Measurements from ENCODE around the gene GADD45A. TPM values are rescaled to one million over a fixed set of nuclear protein-coding genes. Genes with fewer than 3 reads are reported as not detected.

The GADD45A gene
- total and polyA plus RNA-seq, 2 experiments from 2014 or later = 72.8 to 115 TPM

GRCh38 chr1:67644566-67644965, 40.4 kb upstream of the GADD45A start:
- TF ChIP-seq EZH2 (IDR thresholded peaks at IDR 0.05; ENCODE audit: insufficient read depth, poor library complexity, severe bottlenecking) (no peak), EZH2phosphoT487 (IDR thresholded peaks at IDR 0.05; ENCODE audit: insufficient read depth, low read depth) (no peak)
- in situ Hi-C loops (cut with MboI) = no loop called here
- H3K9ac ChIP-seq = no peak overlapping the region
- no peaks in the 10 kb centered on the region for H3F3A ChIP-seq (ENCODE audit: insufficient read depth)
- no peak overlapping the region for H2AFZ ChIP-seq
- H3K36me3 ChIP-seq (ENCODE audit: low read depth) = no peaks in the 10 kb centered on the region
- no peak overlapping the region for H3K4me2 ChIP-seq (ENCODE audit: unreplicated experiment)
- H3K27me3 ChIP-seq (replicated peaks; ENCODE audit: insufficient read depth) = no peaks in the 10 kb centered on the region
- H4K20me1 ChIP-seq (ENCODE audit: insufficient read depth) = no peaks in the 10 kb centered on the region
- no peaks in the 10 kb centered on the region for H3K9me3 ChIP-seq (ENCODE audit: low read depth)
- H3K9me2 ChIP-seq (ENCODE audit: insufficient read depth) = no peaks in the 10 kb centered on the region
- no peak overlapping the region for H3K27ac ChIP-seq
- no peaks in the 10 kb centered on the region for H3K79me2 ChIP-seq (ENCODE audit: insufficient read depth)
- DNase-seq = no peak
- no peaks in the 10 kb centered on the region for H3K4me1 ChIP-seq (ENCODE audit: insufficient read depth)
- WGBS, 2 experiments (ENCODE audit: low coverage in 1 of 2, low lambda C conversion rate in 2 of 2, missing lambda C conversion rate in 2 of 2) = 91 to 92% methylated on average over 3 of the region's 3 CpGs
- H3K4me3 ChIP-seq = no peak overlapping the region

GRCh38 chr1:67645495-67646144, 39.4 kb upstream of the GADD45A start:
- no peak overlapping the region for H3K4me2 ChIP-seq (ENCODE audit: unreplicated experiment)
- no peaks in the 10 kb centered on the region for H3K9me2 ChIP-seq (ENCODE audit: insufficient read depth)
- no peaks in the 10 kb centered on the region for H3F3A ChIP-seq (ENCODE audit: insufficient read depth)
- TF ChIP-seq EZH2 (IDR thresholded peaks at IDR 0.05; ENCODE audit: insufficient read depth, poor library complexity, severe bottlenecking) (no peak), EZH2phosphoT487 (IDR thresholded peaks at IDR 0.05; ENCODE audit: insufficient read depth, low read depth) (no peak)
- H3K27ac ChIP-seq = no peak overlapping the region
- H2AFZ ChIP-seq = no peak overlapping the region
- no peak overlapping the region for H3K9ac ChIP-seq
- WGBS, 2 experiments (ENCODE audit: low coverage in 1 of 2, low lambda C conversion rate in 2 of 2, missing lambda C conversion rate in 2 of 2) = 70 to 71% methylated on average over 3 of the region's 3 CpGs
- H3K4me3 ChIP-seq = no peak overlapping the region
- peak; percentile 29 for DNase-seq
- no peaks in the 10 kb centered on the region for H3K79me2 ChIP-seq (ENCODE audit: insufficient read depth)
- H3K4me1 ChIP-seq (ENCODE audit: insufficient read depth) = 0 out of 2 replicates have a peak, but pooled peaks cover 4% of the 10 kb centered on the region
- no peaks in the 10 kb centered on the region for H4K20me1 ChIP-seq (ENCODE audit: insufficient read depth)
- H3K36me3 ChIP-seq (ENCODE audit: low read depth) = no peaks in the 10 kb centered on the region
- no peaks in the 10 kb centered on the region for H3K9me3 ChIP-seq (ENCODE audit: low read depth)
- in situ Hi-C loops (cut with MboI) = no loop called here
- no peaks in the 10 kb centered on the region for H3K27me3 ChIP-seq (replicated peaks; ENCODE audit: insufficient read depth)

- in situ Hi-C loops (cut with MboI) = no loop called here
- Histone ChIP-seq H2AFZ (no peak overlapping the region), H3K4me3 (no peak overlapping the region), H3K4me2 (ENCODE audit: unreplicated experiment) (no peak overlapping the region), H3K79me2 (ENCODE audit: insufficient read depth) (no peaks in the 10 kb centered on the region), H3K27me3 (replicated peaks; ENCODE audit: insufficient read depth) (no peaks in the 10 kb centered on the region), H4K20me1 (ENCODE audit: insufficient read depth) (no peaks in the 10 kb centered on the region), H3F3A (ENCODE audit: insufficient read depth) (no peaks in the 10 kb centered on the region), H3K9me3 (ENCODE audit: low read depth) (no peaks in the 10 kb centered on the region), H3K36me3 (ENCODE audit: low read depth) (no peaks in the 10 kb centered on the region), H3K4me1 (ENCODE audit: insufficient read depth) (0 out of 2 replicates have a peak, but pooled peaks cover 4% of the 10 kb centered on the region), H3K9ac (no peak overlapping the region), H3K27ac (no peak overlapping the region), H3K9me2 (ENCODE audit: insufficient read depth) (no peaks in the 10 kb centered on the region)
- 85 to 96% methylated on average over 3 of the region's 3 CpGs for WGBS, 2 experiments (ENCODE audit: low coverage in 1 of 2, low lambda C conversion rate in 2 of 2, missing lambda C conversion rate in 2 of 2)
- DNase-seq = peak; percentile 11
- TF ChIP-seq EZH2 (IDR thresholded peaks at IDR 0.05; ENCODE audit: insufficient read depth, poor library complexity, severe bottlenecking) = no peak
- TF ChIP-seq EZH2phosphoT487 (IDR thresholded peaks at IDR 0.05; ENCODE audit: insufficient read depth, low read depth) = no peak
These were observed 38.6 kb upstream of the GADD45A start for GRCh38 chr1:67646145-67647035.

GRCh38 chr1:67647036-67647798, 37.8 kb upstream of the GADD45A start:
- peak; percentile 19 for DNase-seq
- Histone ChIP-seq H3K4me3 (no peak overlapping the region), H3K4me1 (ENCODE audit: insufficient read depth) (0 out of 2 replicates have a peak, but pooled peaks cover 4% of the 10 kb centered on the region), H4K20me1 (ENCODE audit: insufficient read depth) (no peaks in the 10 kb centered on the region), H3K9ac (no peak overlapping the region), H3K27me3 (replicated peaks; ENCODE audit: insufficient read depth) (no peaks in the 10 kb centered on the region), H2AFZ (no peak overlapping the region), H3F3A (ENCODE audit: insufficient read depth) (no peaks in the 10 kb centered on the region), H3K79me2 (ENCODE audit: insufficient read depth) (no peaks in the 10 kb centered on the region), H3K4me2 (ENCODE audit: unreplicated experiment) (no peak overlapping the region), H3K9me2 (ENCODE audit: insufficient read depth) (no peaks in the 10 kb centered on the region), H3K36me3 (ENCODE audit: low read depth) (no peaks in the 10 kb centered on the region), H3K27ac (no peak overlapping the region), H3K9me3 (ENCODE audit: low read depth) (no peaks in the 10 kb centered on the region)
- no peak for TF ChIP-seq EZH2 (IDR thresholded peaks at IDR 0.05; ENCODE audit: insufficient read depth, poor library complexity, severe bottlenecking)
- TF ChIP-seq EZH2phosphoT487 (IDR thresholded peaks at IDR 0.05; ENCODE audit: insufficient read depth, low read depth) = no peak
- whole genome bisulfite sequencing, 2 experiments (ENCODE audit: low coverage in 1 of 2, low lambda C conversion rate in 2 of 2, missing lambda C conversion rate in 2 of 2) = 77 to 80% methylated on average over 7 of the region's 7 CpGs
- in situ Hi-C loops (cut with MboI) = no loop called here

Measured in GM23248 (cell line).